Activated CD4-positive, CD25-positive, alpha-beta regulatory T cell treated with anti-CD3 and anti-CD28 coated beads, Interleukin-2, amount 50 U/mL, for 24 hours (primary cell): ENCODE data around the gene TICAM1.
"Not testable (repeated sequence)": the region's sequence is repeated elsewhere in the genome, so short reads cannot be mapped to it uniquely, and the experiment has no call there.

Experiments
- ATAC-seq, 2 donors: fragments of 150-1000 bp; cut with Tn5 transposase; one replicate each; pipeline ENCODE4 v1.10.0; 2021; ENCODE audit warnings: mild to moderate bottlenecking in 1 of 2, moderate library complexity in 1 of 2

Gene TICAM1

DNA sequence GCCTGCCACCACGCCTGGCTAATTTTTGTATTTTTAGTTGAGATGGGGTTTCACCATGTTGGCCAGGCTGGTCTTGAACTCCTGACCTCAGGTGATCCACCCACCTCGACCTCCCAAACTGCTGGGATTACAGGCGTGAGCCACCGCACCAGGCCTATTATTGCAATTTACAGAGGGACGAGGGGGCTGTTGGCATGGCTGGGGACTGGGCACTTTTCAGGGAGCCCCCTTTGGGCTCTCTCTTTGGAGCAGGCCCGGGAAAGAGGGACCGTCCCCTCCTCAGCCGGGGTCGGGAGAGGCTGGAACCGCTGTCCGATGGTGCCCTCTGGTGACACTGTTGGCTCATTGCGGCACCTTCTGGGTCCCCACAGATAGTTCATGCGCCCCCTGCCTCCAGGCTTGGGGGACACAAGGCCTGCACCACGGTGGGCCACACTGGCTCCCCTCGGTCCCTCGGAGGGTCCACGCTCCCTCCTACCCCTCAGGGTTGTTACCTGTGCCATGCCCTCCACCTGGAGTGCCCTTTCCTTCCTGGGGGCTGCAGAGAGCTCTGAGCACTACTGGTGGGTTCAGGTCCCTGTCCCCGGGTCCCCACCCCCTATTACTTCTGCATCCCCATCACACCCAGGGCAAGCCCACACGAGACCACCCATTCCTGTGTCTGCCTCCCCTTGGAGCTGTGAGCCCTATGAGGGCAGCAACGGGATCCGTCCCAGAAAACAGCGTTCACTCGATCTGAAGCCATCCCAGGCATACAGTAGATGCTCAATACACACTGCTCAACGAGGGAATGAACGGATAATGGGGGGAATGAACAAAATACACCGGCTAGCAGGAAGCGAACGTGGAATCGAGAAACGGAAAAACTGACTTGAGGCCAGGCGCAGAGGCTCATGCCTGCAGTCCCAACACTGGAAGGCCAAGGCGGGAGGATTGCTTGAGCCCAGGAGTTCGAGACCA is 27.5 kb downstream of the TICAM1 start:
- ATAC-seq: peak; percentile 72 to 85

GRCh38 chr19:4802711-4803110 is 28.8 kb downstream of the TICAM1 start:
- ATAC-seq: no peak

GRCh38 chr19:4801085-4801619 is 30.4 kb downstream of the TICAM1 start:
- no peak for ATAC-seq

DNA sequence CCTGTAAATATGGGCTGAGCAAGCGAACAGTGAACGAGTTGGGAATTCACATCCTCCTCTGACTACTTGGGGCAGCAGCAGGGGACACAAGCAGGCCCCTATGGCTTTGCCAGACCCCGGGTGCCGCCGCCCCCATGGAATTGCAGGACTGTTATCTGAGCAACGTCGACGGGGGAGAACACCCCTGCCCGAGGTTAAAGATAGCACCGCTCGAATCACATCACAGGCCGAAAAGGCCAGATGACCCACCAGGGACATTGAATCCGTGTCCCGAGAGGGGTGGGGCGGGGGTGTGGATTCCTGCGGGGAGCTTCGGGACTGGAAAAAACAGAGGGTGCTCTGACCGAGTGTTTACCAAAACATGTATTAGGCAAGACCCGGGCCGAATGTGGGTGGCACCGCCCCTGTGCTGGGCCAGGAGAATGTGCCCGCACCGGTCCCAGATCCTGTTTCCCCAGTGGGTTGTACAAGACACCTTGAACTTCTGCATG is 30.9 kb downstream of the TICAM1 start:
- no peak for ATAC-seq

DNA sequence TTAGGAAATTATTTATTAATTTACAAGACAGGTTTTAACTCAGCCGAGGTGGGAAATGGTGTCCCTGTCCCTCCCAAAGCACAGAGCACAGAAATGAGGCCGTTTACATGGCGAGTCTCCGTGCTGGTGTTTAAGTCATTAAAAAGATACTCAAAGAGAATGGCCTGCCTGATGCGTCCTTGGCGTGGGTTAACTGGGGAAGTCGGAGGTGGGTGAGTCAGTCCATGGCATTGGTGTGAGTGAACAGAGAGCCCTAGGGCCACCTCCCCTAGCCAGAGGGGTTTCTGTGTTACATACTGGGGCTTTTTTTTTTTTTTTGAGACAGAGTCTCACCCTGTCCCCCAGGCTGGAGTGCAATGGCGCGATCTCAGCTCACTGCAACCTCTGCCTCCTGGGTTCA is 36.1 kb downstream of the TICAM1 start:
- no peak for ATAC-seq

DNA sequence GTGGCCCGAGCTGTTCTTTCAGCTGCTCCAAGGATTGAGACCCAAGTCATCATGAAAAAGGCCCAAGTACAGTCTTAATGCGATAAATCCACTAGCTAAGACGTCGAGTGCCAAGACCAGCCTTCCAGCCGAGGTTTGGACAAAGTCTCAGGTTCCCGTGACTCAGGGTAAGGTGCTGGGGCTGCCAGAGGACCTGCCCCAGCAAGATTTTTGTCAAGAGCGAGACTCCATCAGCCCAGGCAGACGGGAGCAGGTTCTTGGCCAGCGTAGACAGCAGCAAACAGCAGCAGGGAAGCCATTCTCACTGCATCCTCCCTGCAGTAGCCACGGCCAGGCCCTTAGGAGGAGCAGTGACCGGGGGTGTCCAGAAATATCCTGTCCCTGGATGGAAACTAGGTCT is 36.5 kb downstream of the TICAM1 start:
- no peak for ATAC-seq

DNA sequence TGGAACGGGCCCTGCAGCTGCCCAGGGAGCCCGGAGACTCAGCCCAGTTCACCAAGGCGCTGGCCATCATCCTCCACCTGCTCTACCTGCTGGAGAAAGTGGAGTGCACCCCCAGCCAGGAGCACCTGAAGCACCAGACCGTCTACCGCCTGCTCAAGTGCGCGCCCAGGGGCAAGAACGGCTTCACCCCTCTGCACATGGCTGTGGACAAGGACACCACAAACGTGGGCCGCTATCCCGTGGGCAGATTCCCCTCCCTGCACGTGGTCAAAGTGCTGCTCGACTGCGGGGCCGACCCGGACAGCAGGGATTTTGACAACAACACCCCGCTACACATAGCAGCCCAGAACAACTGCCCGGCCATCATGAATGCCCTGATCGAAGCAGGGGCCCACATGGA is 38.2 kb downstream of the TICAM1 start:
- ATAC-seq: not testable (repeated sequence)

DNA sequence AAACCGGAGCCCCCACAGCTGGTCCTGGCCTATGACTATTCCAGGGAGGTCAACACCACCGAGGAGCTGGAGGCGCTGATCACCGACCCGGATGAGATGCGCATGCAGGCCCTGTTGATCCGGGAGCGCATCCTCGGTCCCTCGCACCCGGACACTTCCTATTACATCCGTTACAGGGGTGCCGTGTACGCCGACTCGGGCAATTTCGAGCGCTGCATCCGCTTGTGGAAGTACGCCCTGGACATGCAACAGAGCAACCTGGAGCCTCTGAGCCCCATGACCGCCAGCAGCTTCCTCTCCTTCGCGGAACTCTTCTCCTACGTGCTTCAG is 38.7 kb downstream of the TICAM1 start:
- ATAC-seq: not testable (repeated sequence)

GRCh38 chr19:4792019-4792865 is 39.3 kb downstream of the TICAM1 start:
- ATAC-seq: not testable (repeated sequence)

DNA sequence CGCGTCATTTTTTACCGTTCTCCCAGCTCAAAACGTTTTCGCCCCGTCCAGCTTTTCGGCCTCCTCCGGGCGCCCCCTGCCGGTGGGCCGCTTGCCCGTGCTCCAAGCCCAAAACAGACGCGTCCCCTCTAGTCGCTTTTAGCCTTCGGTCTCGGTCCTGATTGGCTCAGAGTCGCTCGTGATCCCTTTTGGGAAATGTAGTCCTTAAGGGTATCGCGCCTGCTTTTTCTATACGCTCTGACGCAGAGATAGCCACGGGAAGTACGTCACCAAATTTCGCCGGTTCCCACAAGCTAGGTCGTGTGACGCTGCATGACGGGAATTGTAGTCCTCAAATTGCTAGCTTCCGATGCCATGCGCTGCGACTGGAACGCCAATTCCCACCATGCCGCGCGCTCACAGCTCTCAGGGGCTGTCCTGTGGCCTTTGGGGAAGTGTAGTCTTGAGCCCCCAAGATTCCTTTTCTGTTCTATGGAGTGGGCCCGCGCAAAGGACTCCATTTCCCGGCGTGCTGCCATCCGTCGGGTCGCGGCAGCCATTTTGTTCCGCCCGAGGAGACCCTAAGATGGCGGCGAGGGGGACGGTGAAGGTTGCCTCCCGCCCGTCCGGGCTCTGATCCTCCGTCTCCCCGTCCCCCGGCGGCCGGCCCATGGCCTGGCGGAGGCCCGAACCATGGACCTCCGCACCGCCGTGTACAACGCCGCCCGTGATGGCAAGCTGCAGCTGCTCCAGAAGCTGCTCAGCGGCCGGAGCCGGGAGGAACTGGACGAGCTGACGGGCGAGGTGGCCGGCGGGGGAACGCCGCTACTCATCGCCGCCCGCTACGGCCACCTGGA is 40.1 kb downstream of the TICAM1 start, which contains the start of gene FEM1A:
Gene FEM1A, plus strand, starts transcription at position 552 of the 836 bp plus-strand sequence. Its CDS starts 121 bp downstream, at position 673.
- peak; percentile 92 to 96 for ATAC-seq

- ATAC-seq: not testable (repeated sequence)
These were observed 45.0 kb downstream of the TICAM1 start for GRCh38 chr19:4786412-4787016.

DNA sequence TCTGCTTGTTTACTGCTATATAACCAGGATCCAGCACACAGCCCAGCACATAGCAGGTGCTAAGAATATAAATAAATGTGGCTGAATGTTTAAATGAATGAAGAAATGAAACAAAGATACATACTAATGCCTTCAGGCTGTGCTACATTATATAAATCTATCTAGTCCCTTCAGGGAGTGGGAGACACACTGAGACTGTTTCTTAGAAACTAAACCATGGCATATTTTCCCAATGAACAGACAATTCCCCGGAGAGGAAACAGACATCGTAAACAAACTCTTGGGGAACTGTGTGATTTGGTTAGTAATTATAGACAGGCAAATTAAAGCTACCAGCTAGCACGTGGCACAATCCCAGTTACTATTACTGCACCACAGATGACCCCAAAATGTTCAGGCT is 49.7 kb downstream of the TICAM1 start:
- no peak for ATAC-seq

GRCh38 chr19:4780860-4781259 is 50.7 kb downstream of the TICAM1 start:
- ATAC-seq: no peak

GRCh38 chr19:4778124-4778523 is 53.4 kb downstream of the TICAM1 start:
- not testable (repeated sequence) for ATAC-seq

DNA sequence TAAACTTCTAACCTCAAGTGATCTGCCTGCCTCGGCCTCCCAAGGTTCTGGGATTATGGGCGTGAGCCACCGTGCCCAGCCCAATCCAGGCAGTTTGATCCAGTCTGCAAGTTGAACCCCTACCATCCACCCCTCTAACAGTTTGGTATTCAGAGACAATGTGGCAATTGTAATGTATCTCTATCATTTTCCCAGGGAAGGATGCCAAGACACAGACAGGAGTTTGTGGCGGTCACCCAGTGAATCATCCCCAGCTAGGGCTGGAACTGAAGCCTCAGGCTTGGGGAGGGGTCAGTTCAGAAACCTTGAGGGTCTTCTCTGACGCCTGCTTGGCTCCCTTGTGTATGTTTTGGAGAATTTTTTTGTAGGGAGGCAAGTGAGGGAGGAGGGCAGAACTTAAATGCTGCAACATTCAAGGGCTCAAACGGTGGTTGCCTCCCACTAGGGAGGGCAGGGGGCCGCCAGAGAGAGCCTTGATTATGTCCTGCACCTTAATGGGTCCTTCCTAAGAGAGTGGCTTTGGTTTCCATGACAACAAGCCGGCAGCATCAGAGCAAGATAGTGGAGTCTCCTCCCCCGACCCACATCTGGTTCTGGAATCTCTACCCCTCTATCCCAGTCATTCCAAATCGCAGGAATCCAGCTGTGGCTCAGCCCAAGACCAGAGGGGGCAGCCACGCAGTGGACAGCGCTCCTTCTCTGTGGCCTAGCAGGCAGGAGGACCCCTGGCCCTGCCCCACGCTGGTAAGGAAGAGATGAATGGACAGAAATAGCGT is 54.9 kb downstream of the TICAM1 start:
- no peak for ATAC-seq

- no peak for ATAC-seq
These were observed 55.8 kb downstream of the TICAM1 start for GRCh38 chr19:4775627-4776152.

DNA sequence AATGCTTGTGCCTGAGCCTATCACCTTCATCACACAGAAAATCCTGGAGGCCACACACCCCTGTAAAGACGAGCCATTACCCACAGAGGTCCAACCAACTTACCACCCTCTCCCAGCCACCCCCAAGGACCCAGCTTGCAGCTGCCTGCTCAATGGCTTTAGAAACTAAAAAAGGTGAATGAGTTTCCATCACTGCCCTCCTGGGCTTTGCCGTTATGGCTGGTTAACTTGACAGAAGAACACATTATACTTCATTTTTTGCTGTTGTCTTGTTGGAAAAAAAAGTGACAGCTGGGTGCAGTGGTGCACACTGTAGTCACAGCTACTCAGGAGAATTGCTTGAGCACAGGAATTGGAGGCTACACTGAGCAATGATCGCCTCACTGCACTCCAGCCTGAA is 57.4 kb downstream of the TICAM1 start:
- no peak for ATAC-seq

DNA sequence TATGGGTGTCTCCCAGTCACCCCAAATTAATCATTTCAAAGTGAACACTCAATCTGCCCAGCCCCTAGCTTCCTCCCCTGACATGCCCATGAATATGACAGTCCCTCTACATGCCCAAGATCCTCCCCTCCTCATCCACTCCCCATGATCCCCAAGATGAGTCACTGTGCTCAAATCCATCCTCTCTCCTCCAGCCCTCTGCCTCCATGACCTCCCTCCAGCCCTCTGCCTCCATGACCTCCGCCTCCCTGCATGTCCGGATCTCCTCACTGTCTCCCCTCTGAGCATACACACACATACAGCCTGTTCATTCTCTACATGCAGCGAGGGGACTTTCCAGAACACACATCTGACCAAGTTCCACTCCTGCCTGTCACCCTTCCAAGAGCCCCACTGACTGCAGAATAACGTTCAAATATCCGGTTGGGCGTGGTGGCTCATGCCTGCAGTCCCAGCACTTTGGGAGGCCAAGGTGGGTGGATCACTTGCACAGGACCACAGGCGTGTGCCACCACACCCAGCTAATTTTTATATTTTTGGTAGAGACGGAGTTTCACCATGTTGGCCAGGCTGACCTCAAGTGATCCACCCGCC is 58.4 kb downstream of the TICAM1 start:
- no peak for ATAC-seq

GRCh38 chr19:4772566-4772965 is 58.9 kb downstream of the TICAM1 start:
- no peak for ATAC-seq
